Activated CD4-positive, CD25-positive, alpha-beta regulatory T cell (primary cell): ENCODE results near the gene RAB31.

Experiments used
- DNase-seq, 4 experiments: peaks; one replicate each; lab custom pipeline; 2025; lab: John Stamatoyannopoulos, UW

Gene RAB31

GRCh38 chr18:9691235-9691634, 16.9 kb upstream of the RAB31 start:
- no peak for DNase-seq

GRCh38 chr18:9694174-9694573, 13.9 kb upstream of the RAB31 start:
- DNase-seq, result no peak

- DNase-seq, result no peak
Observed at GRCh38 chr18:9694952-9695495, 13.1 kb upstream of the RAB31 start.

GRCh38 chr18:9695605-9696004, 12.5 kb upstream of the RAB31 start:
- no peak for DNase-seq

GRCh38 chr18:9696112-9696511, 12.0 kb upstream of the RAB31 start:
- no peak for DNase-seq

DNA sequence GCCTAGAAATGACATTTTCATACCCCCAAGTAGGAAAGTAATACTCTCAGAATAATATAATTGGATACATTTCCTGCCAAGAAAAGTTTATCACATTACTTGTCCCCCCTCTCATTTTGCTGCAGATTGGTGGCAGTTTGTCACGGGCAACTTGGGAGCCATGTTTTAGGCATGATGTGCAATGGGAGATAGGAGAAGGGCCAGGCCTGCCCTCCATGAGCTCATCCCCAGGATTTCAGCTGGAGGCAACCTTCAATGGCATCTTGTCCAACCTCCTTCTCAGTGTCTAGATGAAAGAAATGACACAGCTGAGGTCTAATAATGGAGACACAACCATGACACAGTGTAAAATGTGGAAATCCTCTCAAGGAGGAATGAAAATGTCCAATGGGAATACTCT, 11.4 kb upstream of the RAB31 start:
- no peak for DNase-seq

DNA sequence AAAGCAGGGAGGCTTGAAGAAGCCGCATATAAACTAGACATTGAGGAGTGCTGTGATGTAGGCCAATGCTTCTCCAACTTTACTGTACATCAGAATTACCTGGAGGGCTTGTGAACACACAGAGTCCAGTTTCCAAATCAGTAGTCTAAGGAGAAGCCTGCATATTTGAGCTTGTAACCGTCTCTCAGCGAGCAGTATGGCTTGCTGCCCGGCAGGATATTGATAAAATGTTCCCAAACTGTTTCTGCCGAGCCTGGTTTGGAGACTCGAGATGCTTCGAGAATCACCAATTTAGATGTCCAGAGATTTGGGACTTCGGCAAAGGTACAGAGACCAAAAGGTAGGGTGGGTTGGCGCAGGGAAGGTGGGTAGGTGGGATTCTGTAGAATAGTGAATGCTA, 11.0 kb upstream of the RAB31 start:
- DNase-seq, result no peak

GRCh38 chr18:9698497-9698896, 9.6 kb upstream of the RAB31 start:
- DNase-seq, result no peak

DNA sequence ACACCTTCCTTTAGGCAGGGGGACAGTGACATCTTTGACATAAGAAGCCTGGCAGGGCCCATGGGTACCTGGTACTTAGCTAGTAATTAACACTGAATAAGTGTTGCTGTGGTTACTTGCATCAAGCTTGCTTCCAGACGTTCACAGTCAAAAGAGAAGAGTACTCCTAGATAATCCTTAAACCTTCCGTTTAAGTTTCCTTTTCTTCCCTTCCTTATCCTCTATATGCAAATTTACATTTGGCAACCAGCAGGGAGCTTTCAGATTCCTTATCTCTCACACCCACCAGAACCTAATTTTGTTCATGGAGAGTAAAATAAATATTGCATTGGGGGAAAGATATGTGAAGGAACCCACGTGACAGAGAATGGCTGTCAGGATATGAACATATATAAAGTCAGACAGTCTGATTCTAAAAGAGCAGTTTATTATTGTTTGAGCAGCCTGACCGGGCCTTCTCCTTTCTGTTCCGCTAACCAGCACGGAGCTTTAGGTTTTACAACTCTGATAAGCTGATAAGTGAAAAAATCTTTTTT, 7.8 kb upstream of the RAB31 start:
- no peak for DNase-seq

DNA sequence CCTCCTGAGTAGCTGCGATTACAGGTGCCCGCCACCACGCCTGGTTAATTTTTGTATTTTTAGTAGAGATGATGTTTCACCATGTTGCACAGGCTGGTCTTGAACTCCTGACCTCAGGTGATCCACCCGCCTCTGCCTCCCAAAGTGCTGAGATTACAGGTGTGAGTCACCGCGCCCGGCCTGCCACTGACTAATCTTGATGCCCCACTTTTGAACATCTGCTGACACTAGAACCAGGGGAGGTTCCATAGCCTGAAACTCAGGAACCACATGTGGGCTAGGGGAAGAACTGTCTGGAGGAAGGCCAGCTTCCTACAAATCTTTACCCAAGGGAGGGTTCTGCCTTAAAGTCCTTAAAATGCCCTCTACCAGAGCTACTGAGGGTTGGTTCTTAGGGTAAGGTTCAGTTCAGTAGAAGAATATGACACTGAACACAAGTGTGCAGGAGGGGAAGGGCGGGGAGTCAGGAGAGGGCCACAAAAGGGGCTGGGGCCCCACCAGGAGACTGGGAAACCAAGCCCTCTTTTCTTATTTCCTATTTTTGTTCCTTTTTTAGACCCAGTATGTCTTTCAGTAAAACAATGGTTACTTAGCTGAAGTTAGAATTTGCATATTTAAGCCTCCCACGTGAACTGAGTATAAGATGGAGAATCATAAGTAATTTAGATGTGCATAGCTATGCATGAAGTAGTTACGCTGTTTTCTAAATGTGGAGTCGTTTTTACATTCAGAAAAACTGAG, 6.3 kb upstream of the RAB31 start:
- DNase-seq, result no peak

- no peak for DNase-seq
Observed at GRCh38 chr18:9704233-9705118, 3.6 kb upstream of the RAB31 start.

DNA sequence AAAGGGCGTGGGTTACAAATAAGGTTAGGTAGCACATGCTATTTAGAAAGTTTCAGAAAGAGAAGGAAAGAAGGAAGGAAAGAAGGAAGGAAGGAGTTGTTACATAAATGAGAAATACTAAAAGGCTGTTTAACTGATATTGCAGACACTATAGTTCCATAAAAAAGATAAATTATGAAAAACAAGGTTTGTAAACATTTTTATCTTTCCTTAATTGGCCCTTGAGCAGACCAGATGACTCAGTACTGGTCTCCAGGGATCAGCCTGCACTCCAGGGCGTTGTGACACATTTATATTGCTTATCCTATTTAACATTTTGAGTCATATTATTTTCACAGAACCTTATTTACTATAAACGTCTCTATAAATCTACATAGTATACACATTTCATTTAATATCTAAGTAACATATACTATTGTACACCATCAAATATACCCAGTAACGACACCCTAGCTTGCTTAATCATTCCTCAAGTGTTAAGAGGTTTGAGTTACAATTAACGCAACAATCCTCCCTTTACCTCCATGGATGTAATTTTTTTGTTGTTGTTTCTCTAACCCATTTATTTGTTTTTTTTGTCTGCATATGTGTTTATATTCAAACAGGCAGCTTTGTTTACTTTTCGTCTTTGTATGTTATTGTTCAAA, 2.8 kb upstream of the RAB31 start:
- DNase-seq, result no peak

DNA sequence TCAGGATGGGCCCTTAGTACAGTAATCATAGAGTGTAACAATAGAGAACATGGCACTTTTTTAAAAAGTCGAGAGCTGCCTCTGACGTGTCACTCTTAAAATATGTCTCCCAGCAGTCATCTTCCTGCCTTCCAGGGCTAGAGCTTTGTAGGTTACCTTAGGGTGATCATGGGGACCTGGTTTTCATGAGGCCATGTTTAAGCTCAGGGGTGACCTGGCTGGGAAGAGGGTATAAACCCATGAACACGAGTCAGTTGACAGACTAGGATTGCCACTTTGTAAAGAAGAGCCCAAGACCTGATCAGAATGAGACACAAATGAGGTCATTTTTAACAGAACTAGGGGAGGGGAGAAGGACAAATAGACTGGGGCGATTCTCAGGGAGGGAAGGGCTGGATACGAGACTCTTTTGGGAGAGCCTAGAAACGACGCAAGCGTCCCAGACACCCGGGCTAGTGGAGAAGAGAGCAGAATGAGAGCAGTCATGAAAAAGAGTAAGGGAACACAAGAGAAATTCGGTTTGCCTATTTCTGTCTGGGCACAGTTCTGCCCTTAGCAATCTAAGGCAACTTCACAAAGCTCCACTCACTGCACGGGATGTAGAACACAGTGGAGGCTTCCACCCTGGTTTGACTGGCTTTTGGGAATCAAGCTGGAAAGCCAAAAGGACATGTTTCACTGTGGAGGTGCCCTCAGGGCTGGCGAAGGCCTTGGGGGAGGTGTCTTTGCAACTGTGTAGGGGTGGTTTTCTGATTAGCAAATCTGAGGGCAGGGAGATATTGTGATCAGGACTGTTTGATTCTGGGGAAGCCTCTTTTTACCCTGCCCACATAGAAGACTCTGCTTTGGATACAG, 1.8 kb upstream of the RAB31 start:
- no peak for DNase-seq

DNA sequence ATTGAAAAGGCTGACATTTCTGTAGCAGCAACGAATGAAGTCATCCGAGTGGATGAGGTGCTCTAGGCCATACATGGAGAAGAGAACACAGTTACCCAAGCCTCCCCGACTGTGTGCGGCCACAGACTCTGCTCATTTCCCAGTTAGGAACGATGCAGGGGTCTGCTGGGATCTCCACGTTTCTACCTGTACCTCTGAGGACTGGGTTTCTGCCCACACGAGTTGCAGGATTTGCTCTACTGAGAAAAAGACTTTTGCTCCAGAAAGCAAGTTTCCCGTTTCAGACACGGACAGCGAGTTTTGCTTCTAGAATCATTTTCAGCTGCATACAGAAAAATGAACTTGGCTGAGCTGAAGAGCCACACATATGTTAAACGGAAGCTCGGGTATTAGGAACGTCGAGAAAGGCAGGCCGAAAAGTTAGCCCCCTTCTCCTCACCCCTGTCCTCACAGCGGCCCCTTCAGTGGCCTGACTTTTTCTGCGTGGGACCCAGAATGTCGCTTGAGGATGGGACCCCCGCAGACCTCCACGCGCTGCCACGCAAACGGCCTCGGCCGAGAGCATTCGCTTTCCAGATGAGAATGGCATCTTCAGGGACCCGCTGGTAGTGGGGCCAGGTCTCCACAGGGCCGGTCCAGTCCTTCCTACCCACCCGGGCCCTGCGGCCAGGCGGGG, 582 bp upstream of the RAB31 start:
- no peak for DNase-seq

DNA sequence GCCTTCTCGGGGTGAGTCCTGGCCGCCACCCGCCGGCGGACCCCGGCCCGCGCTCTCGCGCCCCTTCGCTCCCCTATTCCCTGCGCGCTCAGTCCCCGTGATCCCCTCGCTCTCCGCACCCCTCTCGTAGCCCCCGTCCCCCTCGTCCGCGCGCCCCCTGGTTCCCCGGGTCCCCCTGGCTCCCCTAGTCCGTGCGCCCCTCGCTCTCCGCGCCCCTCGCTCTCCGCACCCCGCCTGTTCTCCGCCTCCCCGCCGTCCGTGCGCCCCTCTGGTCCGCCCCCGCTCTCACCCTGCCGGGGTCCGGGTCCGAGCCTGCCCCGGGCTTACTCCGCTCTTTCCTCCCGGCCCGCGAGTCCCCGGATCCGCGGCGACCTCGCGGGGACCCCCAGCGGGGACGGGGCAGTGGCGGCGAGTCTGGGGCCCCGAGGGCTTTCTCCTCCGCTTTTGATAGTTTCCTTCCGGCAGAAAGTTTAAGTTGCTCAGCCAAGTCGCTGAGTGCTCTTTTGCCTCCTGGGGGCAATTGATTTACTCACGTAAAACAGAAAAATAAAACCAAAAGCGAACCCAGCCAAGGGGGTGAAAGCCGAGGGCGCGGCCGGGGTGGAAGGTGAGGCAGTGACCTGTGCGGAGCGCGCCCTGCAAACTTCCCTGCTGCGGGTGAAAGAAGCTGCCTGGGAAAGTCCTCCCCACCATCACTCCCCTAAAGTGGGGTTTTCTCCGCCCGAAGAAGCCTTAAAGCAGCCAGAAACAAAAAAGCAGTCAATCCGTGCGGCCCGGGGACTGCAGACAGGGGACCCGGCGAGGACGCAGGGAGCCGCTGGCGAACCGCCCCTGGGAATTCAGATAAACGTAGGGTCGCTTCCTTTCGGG, 568 bp downstream of the RAB31 start:
- no peak for DNase-seq

- no peak for DNase-seq
Observed at GRCh38 chr18:9709304-9709877, 1.3 kb downstream of the RAB31 start.

DNA sequence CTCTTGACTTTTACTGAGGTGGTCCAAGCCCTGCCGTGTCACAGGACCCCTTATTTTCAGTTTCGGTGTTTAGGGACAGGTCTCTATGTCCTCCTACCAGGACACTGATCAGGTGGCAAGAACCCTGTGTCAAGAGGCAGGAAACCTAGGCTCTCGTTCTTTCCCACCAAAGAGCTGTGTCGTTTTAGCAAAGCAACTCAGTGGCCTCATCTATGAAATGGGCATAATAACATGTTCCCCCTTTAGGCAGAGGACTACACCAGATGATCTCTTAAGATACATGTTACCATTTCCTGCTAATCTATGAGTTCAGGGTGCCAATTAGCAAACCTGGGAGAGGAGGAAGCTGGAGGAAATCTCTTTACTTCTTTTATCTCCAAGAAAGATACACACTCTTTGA, 1.9 kb downstream of the RAB31 start:
- no peak for DNase-seq

GRCh38 chr18:9711361-9712129, 3.4 kb downstream of the RAB31 start:
- DNase-seq, result no peak

DNA sequence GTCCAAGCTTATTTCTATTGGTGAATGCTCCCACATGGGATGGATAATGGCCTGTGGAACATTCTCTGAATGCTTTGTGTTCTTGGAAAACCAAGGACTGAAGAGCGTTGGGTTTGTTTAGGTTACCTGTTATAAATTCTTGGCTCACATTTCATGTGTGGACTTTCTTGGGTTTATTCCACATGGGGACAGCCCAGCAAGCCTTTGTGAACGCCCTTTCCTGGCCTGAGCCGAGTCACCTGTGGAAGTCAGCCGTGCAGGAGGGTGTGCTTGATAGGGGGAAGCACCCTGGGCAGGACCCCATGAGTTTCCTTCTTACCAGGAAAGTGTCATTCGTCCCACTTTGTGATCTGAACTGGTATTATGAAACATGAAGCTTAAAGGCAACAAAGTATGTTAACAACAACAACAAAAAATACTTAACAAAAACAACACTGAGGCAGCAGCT, 4.1 kb downstream of the RAB31 start:
- no peak for DNase-seq
